HS-5 (cell line): ENCODE measurements around the gene HOXA6.

Experiments used
- DNase-seq: peaks from one replicate; pipeline ENCODE4 v3.0.0-alpha.2; 2012; ENCODE audit warnings: low read depth

Gene HOXA6

GRCh38 chr7:27147199-27148030 lies at the start of gene HOXA6:
Gene HOXA6, minus strand, starts transcription at chr7:27147774. Its CDS starts 25 bp downstream, at chr7:27147749.
- no peak for DNase-seq

- DNase-seq = no peak
Observed at GRCh38 chr7:27196287-27196767, 48.8 kb upstream of the HOXA6 start.

GRCh38 chr7:27194686-27195379 lies 47.3 kb upstream of the HOXA6 start:
- DNase-seq = no peak

GRCh38 chr7:27194002-27194352 lies 46.4 kb upstream of the HOXA6 start:
- no peak for DNase-seq

GRCh38 chr7:27193335-27194001 lies 45.9 kb upstream of the HOXA6 start:
- DNase-seq = no peak

- DNase-seq = no peak
Observed at GRCh38 chr7:27192546-27193334, 45.2 kb upstream of the HOXA6 start.

- no peak for DNase-seq
Observed at GRCh38 chr7:27191833-27192545, 44.4 kb upstream of the HOXA6 start.

- no peak for DNase-seq
Observed at GRCh38 chr7:27191161-27191731, 43.7 kb upstream of the HOXA6 start.

- no peak for DNase-seq
Observed at GRCh38 chr7:27189997-27190748, 42.6 kb upstream of the HOXA6 start.

GRCh38 chr7:27189295-27189996 lies 41.9 kb upstream of the HOXA6 start:
- no peak for DNase-seq

GRCh38 chr7:27188386-27189294 lies 41.1 kb upstream of the HOXA6 start:
- no peak for DNase-seq

GRCh38 chr7:27187475-27188385 lies 40.2 kb upstream of the HOXA6 start:
- no peak for DNase-seq

- DNase-seq = no peak
Observed at GRCh38 chr7:27186668-27187474, 39.3 kb upstream of the HOXA6 start.

- no peak for DNase-seq
Observed at GRCh38 chr7:27185854-27186667, 38.5 kb upstream of the HOXA6 start.

- no peak for DNase-seq
Observed at GRCh38 chr7:27185013-27185853, 37.7 kb upstream of the HOXA6 start, which contains the start of gene HOXA11. Gene HOXA11, minus strand, starts transcription at chr7:27185232. Its CDS starts 88 bp downstream, at chr7:27185144.
